WTC11 (cell line): ENCODE results near the gene ASTN2.

Experiments
- CBFB ChIP-seq: sonication (generic); formaldehyde crosslinking; IDR thresholded peaks from 2 replicates; pipeline ENCODE4 v1.8.1; 2022; ENCODE audit warnings: mild to moderate bottlenecking, low read depth, missing genetic modification reagents
- ESRRA ChIP-seq: sonication (generic); formaldehyde crosslinking; IDR thresholded peaks from 2 replicates; pipeline ENCODE4 v1.8.1; 2022; ENCODE audit warnings: mild to moderate bottlenecking, missing genetic modification reagents, borderline replicate concordance
- FOXJ3 ChIP-seq: sonication (generic); formaldehyde crosslinking; IDR thresholded peaks from 2 replicates; pipeline ENCODE4 v1.9.0; 2021; ENCODE audit warnings: missing genetic modification reagents, mild to moderate bottlenecking, borderline replicate concordance
- FOXK1 ChIP-seq: sonication (generic); formaldehyde crosslinking; IDR thresholded peaks from 2 replicates; pipeline ENCODE4 v1.8.0; 2022; ENCODE audit warnings: mild to moderate bottlenecking, moderate library complexity, missing genetic modification reagents
- TEAD4 ChIP-seq: sonication (generic); formaldehyde crosslinking; IDR thresholded peaks from 2 replicates; pipeline ENCODE4 v1.8.0; 2022; ENCODE audit warnings: mild to moderate bottlenecking, missing genetic modification reagents
- ZNF219 ChIP-seq: sonication (generic); formaldehyde crosslinking; IDR thresholded peaks from 2 replicates; pipeline ENCODE4 v1.8.0; 2023; ENCODE audit warnings: missing genetic modification reagents, mild to moderate bottlenecking, borderline replicate concordance
- TF ChIP-seq, protein P1 (sequence below): fragments of 200-600 bp; IDR thresholded peaks from 2 replicates; pipeline ENCODE4 v1.8.0; 2022; ENCODE audit warnings: antibody characterized with exemption
- TF ChIP-seq, protein P2 (sequence below): sonication (generic); formaldehyde crosslinking; conservative IDR thresholded peaks from 2 replicates; pipeline ENCODE4 v1.8.1; 2023; ENCODE audit warnings: mild to moderate bottlenecking, low read depth, missing genetic modification reagents, moderate library complexity
- TF ChIP-seq, protein P3 (sequence below): sonication (generic); formaldehyde crosslinking; IDR thresholded peaks from 2 replicates; pipeline ENCODE4 v1.8.0; 2022; ENCODE audit warnings: mild to moderate bottlenecking, missing genetic modification reagents
- TF ChIP-seq, protein P4 (sequence below): sonication (generic); formaldehyde crosslinking; IDR thresholded peaks from 2 replicates; pipeline ENCODE4 v1.8.0; 2022; ENCODE audit warnings: mild to moderate bottlenecking, missing genetic modification reagents

DNA sequence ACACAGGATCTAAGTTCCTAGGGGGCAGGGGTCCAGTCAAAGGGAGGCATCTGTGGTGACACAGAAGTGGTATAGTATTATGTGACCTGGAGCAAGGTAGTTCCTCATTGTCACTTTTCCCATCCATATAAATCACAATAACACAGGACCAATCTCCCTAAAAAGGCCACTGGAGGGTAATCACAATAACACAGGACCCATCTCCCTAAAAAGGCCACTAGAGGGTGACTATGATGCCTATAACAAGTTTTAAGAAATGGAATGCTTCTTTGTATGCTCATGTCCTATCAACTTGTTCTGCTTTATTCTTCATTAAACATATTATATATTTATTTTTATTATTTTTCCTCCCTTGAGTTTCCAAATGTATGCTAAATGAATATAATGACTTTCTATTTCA lies 254.6 kb downstream of the ASTN2 start:
- TF ChIP-seq, protein P1, sequence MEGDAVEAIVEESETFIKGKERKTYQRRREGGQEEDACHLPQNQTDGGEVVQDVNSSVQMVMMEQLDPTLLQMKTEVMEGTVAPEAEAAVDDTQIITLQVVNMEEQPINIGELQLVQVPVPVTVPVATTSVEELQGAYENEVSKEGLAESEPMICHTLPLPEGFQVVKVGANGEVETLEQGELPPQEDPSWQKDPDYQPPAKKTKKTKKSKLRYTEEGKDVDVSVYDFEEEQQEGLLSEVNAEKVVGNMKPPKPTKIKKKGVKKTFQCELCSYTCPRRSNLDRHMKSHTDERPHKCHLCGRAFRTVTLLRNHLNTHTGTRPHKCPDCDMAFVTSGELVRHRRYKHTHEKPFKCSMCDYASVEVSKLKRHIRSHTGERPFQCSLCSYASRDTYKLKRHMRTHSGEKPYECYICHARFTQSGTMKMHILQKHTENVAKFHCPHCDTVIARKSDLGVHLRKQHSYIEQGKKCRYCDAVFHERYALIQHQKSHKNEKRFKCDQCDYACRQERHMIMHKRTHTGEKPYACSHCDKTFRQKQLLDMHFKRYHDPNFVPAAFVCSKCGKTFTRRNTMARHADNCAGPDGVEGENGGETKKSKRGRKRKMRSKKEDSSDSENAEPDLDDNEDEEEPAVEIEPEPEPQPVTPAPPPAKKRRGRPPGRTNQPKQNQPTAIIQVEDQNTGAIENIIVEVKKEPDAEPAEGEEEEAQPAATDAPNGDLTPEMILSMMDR, result no peak
- TF ChIP-seq, protein P2, sequence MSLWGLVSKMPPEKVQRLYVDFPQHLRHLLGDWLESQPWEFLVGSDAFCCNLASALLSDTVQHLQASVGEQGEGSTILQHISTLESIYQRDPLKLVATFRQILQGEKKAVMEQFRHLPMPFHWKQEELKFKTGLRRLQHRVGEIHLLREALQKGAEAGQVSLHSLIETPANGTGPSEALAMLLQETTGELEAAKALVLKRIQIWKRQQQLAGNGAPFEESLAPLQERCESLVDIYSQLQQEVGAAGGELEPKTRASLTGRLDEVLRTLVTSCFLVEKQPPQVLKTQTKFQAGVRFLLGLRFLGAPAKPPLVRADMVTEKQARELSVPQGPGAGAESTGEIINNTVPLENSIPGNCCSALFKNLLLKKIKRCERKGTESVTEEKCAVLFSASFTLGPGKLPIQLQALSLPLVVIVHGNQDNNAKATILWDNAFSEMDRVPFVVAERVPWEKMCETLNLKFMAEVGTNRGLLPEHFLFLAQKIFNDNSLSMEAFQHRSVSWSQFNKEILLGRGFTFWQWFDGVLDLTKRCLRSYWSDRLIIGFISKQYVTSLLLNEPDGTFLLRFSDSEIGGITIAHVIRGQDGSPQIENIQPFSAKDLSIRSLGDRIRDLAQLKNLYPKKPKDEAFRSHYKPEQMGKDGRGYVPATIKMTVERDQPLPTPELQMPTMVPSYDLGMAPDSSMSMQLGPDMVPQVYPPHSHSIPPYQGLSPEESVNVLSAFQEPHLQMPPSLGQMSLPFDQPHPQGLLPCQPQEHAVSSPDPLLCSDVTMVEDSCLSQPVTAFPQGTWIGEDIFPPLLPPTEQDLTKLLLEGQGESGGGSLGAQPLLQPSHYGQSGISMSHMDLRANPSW (CRISPR knock-in tag), result no peak
- TF ChIP-seq TEAD4 (CRISPR knock-in tag) (no peak), CBFB (CRISPR knock-in tag) (no peak), FOXK1 (CRISPR knock-in tag) (no peak), ZNF219 (no peak), ESRRA (no peak), FOXJ3 (CRISPR knock-in tag) (no peak)
- TF ChIP-seq, protein P3, sequence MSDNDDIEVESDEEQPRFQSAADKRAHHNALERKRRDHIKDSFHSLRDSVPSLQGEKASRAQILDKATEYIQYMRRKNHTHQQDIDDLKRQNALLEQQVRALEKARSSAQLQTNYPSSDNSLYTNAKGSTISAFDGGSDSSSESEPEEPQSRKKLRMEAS, result no peak
- TF ChIP-seq, protein P4, sequence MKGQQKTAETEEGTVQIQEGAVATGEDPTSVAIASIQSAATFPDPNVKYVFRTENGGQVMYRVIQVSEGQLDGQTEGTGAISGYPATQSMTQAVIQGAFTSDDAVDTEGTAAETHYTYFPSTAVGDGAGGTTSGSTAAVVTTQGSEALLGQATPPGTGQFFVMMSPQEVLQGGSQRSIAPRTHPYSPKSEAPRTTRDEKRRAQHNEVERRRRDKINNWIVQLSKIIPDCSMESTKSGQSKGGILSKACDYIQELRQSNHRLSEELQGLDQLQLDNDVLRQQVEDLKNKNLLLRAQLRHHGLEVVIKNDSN, result no peak
